GM21528 (cell line): Measurements from ENCODE around the gene ZNF311.
"Not testable (repeated sequence)": the region's sequence is repeated elsewhere in the genome, so short reads cannot be mapped to it uniquely, and the experiment has no call there.

ENCODE experiments used
- ATAC-seq: cut with Tn5 transposase; IDR thresholded peaks from one replicate; pipeline ENCODE4 v1.9.1; 2021; ENCODE audit warnings: mild to moderate bottlenecking, moderate library complexity; ENCODE audit not compliant: unreplicated experiment, low FRiP score

ZNF311 gene

GRCh38 chr6:28956331-28956730 is 48.8 kb downstream of the ZNF311 start:
- no peak for ATAC-seq

DNA sequence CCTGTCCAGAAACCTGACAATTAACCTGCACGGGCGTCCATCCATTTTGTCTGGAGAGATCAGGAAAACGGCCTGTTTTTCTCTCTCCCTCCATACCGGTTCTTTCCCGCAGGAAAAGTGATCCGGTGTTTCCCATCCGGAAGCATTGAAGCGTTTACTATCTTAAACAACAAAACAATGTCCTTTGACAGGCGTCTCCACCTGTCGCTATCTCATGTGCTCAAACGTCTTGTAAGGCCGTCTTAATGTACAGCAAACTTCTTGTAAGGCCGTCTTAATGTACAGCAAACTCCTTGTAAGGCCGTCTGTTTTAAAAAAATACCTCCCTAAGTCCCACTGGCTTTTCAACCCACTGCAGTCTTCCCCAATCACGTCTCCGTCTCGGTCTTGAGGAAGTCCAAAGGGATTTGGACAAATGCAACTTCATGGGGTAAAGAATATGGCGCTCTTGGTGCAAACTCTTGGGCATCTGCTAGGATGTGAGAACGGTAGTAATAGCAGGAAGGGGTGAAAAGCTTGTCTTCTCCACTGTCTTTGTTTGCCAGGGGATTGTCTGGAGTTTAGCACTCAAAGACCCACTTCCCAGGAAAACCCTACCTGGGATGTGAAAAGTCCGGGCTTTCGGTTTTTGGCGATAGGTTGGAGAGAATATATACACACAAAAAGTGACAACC is 51.4 kb downstream of the ZNF311 start:
- ATAC-seq, result no peak

GRCh38 chr6:28953039-28953584 is 52.0 kb downstream of the ZNF311 start:
- ATAC-seq, result peak; percentile 71

GRCh38 chr6:28949656-28950195 is 55.4 kb downstream of the ZNF311 start:
- not testable (repeated sequence) for ATAC-seq

DNA sequence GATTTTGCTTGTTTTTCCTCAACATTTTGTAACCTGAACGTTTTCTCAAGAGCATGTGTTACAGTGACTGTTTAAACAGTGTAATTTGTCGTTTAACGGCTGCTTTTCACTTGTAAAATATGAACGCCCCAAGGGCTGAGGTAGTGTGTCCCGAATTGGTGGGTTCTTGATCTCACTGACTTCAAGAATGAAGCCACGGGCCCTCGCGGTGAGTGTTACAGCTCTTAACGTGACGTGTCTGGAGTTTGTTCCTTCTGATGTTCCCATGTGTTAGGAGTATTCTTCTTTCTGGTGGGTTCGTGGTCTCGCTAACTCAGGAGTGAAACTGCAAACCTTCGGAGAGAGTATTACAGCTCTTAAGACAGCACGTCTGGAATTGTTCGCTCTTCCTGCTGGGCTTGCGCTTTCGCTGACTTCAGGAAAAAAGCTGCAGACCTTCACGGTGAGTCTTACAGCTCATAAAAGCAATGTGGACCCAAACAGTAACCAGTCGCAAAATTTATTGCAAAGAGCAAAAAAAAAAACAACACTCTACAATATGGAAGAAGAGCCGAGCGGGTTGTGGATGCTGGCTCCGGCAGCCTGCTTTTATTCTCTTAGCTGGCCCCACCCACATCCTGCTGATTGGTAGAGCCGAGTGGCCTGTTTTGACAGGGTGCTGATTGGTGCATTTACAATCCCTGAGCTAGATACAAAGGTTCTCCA is 56.2 kb downstream of the ZNF311 start:
- no peak for ATAC-seq

- no peak for ATAC-seq
Measured at GRCh38 chr6:28947831-28948270, 57.3 kb downstream of the ZNF311 start.

DNA sequence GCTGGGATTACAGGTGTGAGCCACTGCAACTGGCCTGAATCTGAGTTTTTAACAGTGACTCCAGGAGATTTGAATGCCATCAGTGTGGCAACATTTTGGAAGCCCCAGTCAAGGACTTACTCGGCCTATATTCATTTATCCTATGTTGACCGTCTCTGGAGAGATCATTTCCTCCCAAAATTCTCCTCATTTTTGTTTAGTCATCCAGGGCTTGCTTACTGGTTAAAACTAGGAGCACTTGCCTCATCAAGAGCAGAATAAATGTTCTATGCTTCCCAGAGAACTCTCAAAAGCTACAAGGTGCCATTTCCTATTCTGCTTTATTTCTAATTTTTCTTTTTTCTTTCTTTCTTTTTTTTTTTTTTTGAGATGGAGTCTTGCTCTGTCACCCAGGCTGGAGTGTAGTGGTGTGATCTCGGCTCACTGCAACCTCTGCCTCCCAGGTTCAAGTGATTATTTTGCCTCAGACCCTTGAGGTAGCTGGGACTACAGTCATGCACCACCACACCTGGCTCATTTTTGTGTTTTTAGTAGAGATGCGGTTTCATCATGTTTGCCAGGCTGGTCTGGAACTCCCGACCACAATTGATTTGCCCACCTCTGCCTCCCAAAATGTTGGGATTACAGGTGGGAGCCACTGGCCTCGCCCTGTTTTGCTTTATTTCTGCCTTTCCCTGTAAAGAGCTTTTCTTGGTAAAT is 57.9 kb downstream of the ZNF311 start:
- ATAC-seq, result no peak

DNA sequence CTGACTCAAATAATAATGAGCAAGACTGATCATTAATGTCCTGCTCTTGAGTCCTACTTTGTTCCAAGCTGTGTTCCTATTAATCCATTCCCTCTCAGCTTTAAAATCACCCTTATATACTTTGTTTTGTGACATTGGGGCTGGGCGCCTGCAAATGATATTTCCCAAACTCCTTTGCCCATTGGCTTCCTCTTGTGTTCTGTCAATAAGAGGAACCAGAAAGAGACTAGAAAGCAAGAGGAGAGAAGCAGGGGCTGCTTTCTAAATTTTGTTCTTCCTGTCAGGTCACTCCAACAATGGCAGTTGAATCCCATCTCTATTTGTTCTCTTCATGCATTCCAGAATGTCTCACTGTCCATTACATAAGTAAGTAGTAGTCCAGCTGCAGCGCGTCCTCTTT is 59.8 kb downstream of the ZNF311 start:
- ATAC-seq, result no peak
